GM13977 (cell line): Measurements from ENCODE around the gene NBPF4.

Source experiments
- DNase-seq: peaks from one replicate; pipeline ENCODE4 v3.0.0; 2012; ENCODE audit warnings: low spot score
- CTCF ChIP-seq: IDR thresholded peaks from 2 replicates; pipeline ENCODE4 v1.5.1; 2012; ENCODE audit warnings: mild to moderate bottlenecking, control low read depth; ENCODE audit not compliant: insufficient read depth; ENCODE audit errors: extremely low read depth, missing control alignments
- in situ Hi-C: fragments of 300-500 bp; cut with MboI; formaldehyde crosslinking; loops from one replicate; pipeline ENCODE4 v1.12.0; 2022; ENCODE audit warnings: low sequenced_read_pairs, low pct_unique_long_range_greater_than_20kb, mixed read lengths, inconsistent platforms; ENCODE audit not compliant: unreplicated experiment

Gene NBPF4

GRCh38 chr1:108201687-108202086 lies 42.2 kb downstream of the NBPF4 start:
- TF ChIP-seq CTCF: no peak
- in situ Hi-C loops: no loop called here
- no peak for DNase-seq

GRCh38 chr1:108200687-108201051 lies 43.2 kb downstream of the NBPF4 start:
- in situ Hi-C loops: no loop called here
- TF ChIP-seq CTCF: peak; percentile 39
- peak; percentile 61 for DNase-seq

DNA sequence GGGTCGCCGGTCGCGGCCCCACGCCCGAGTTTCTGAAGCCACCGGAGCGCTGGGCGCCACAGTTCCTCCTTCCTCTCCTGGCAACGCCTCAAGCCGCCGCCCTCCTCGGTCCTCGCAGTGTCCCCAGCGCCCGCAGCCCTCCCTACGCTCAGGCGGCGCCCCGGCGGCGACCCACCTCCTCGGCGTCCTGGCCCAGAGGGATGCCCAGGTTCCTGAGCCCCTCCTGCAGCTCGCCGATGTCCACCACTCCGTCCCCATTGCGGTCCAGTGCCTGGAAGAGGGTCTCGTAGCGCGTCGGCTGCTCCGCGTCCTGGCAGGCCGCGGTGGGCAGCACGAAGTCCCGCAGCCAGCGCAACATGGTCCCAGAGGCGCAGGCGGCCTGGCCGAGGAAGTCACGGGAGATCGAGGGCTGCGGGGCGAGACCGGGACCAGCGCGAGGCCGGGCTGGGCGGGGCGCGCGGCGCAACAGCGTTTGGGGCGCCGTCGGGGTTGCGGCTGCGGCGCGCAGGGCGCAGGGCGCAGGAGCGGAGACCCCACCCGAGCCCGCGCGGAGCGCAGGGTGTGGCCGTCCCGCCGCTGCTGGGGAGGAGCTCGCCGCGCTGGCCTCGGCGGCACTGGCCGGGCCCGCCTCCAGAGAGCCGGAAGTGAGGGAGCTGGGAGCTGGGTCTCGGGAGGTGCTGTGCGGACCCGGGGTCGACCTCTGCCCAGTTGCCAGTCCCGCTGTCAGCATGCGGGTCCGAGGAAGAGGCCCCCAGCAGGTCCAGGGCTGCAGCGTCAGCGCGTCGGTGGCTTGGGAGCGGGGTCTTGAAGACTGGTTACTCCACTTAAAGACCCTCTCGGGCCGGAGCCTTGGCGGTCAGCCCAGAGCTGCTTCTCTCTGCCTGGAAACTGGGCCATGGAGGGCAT lies 43.8 kb downstream of the NBPF4 start, which contains the start of gene SLC25A24:
Gene SLC25A24, minus strand, starts transcription at position 563 of the 906 bp plus-strand sequence. Its CDS starts 205 bp downstream, at position 358.
- TF ChIP-seq CTCF: no peak
- DNase-seq: peak; percentile 90

DNA sequence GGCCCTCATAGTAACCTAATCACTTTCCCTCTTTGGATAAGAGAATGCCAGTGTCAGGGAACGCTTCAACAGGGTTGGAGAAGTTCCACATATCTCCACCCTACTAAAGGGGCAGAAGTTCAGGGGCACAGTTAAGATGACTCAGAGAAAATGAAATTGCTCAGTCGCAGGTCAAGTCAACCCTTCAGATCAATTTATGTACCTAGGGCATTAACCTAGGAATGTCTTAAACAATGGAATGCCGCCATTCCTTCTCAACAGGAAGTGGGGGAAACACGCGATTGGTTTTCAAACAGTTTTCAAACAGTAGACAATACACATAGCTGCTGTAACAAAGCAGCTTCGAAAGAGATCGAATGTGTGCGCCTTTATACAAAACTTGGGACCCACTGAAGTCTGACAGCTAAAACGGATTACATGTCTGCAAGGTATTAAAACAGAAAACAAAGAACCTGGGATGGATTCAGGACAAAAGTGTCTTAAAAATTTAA lies 44.6 kb downstream of the NBPF4 start:
- in situ Hi-C loops: no loop called here

More for the DNA sequence above, 43.8 kb downstream of the NBPF4 start, which contains the start of gene SLC25A24:
- in situ Hi-C loops: no loop called here

DNA sequence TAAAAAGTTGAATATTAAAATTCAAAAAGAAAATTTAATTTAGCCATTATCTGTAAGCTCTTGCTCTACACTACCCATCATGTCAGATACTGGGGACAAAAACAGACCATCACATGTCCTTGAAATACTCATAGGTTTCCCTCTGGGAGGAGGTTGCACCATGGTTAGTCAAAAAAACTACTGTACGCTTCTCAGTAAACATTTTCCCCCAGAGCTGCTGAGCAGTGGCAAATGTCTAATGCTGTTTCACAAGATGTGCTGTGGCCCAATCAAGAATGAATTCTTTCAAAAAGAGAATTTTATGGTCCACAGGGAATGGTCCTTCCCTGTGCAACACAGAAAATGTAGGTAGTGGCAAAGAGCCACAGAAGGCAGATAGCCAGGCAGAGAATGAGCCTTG lies 49.8 kb downstream of the NBPF4 start:
- in situ Hi-C loops: no loop called here
- DNase-seq: no peak
- TF ChIP-seq CTCF: no peak

More for the DNA sequence above, 44.6 kb downstream of the NBPF4 start:
- no peak for TF ChIP-seq CTCF
- no peak for DNase-seq

- TF ChIP-seq CTCF: no peak
- no peak for DNase-seq
- in situ Hi-C loops: no loop called here
These were observed 50.5 kb downstream of the NBPF4 start for GRCh38 chr1:108193333-108193732.
